DMS114 treated with DMSO at 0.1 percent for 48 hours (cell line): Measurements from ENCODE around the gene ST6GALNAC1.
"Not testable (repeated sequence)": the region's sequence is repeated elsewhere in the genome, so short reads cannot be mapped to it uniquely, and the experiment has no call there.

ENCODE experiments used
- DNase-seq: peaks from one replicate; lab custom pipeline; 2025; ENCODE audit not compliant: unreplicated experiment; lab: John Stamatoyannopoulos, UW

The ST6GALNAC1 gene

DNA sequence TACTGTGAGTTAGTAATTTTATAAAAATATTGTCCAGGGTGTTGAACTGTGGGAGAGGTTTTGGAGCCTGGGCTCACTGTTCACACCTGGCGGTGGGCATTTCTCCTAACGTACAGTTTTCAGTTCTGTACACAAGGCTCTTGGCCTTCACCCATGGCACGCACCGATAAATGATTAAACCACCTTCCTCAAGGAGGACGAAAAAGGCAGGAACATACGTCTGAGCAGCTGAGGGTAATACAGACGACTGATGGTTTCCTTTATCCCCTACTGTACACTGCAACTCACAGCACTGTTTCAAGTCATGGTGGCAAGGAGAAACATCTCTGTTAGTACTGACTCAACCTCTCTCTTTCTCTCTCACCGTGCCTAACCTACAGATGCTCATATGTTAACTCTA lies 1.4 kb upstream of the ST6GALNAC1 start:
- DNase-seq, result no peak

DNA sequence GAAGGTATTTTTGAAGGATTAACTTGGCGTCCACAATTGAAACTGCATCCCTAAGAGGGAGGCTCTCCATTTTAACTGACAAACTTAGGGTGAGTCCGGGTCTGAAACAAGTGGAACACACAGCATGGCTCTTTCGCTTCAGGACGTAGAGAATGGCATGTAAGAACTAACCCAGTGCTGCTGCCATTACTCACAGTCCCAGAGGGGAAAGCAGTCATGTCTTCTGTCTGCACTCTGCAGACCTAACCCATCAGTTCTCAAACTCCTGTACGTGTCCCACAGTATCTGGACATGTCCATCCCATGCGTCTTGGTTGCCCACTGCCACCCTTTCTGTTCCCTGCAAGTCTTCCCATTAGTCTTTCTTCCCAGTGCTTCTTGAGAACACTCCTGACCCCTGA lies 563 bp downstream of the ST6GALNAC1 start:
- no peak for DNase-seq

DNA sequence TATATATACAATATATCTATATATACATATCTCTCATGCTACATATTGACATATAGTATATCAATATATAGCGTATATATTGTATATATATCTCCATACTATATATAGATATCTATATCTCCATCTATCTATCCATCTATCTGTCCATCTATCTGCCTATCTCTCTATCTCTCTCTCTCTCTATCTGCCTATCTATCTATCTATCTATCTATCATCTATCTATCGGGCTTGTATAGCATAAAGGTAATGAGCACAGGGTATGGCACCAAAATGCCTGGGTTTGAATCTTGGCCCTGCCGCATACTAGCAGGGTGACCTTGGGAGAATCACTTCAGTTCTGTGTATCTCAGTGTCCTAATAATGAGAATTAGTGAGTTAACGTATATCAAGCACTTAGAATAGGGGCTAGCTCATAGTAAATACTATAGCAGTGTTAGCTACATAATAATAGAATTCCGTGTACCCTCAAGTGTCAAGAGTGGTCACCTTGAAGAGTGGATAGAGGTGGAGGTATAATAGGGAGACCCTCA lies 1.5 kb downstream of the ST6GALNAC1 start:
- DNase-seq, result no peak

DNA sequence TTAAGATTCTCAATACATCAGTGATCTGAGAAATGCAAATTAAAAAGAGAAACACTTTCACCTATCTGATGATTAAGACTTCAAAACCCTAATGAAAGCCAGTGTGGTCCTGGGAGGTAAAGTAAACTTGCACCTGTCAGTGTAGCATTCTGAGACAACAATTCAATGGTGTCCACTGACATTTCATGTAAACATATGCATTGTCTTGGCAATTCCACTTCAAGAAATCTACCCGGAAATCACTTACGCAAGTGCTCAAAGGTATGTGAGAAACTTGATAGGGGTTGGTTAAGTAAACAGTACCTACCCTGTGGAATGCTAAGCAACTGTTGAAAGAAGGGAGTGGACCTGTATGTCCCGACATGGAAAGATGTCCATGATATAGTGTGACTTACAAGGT lies 2.1 kb downstream of the ST6GALNAC1 start:
- DNase-seq, result no peak

DNA sequence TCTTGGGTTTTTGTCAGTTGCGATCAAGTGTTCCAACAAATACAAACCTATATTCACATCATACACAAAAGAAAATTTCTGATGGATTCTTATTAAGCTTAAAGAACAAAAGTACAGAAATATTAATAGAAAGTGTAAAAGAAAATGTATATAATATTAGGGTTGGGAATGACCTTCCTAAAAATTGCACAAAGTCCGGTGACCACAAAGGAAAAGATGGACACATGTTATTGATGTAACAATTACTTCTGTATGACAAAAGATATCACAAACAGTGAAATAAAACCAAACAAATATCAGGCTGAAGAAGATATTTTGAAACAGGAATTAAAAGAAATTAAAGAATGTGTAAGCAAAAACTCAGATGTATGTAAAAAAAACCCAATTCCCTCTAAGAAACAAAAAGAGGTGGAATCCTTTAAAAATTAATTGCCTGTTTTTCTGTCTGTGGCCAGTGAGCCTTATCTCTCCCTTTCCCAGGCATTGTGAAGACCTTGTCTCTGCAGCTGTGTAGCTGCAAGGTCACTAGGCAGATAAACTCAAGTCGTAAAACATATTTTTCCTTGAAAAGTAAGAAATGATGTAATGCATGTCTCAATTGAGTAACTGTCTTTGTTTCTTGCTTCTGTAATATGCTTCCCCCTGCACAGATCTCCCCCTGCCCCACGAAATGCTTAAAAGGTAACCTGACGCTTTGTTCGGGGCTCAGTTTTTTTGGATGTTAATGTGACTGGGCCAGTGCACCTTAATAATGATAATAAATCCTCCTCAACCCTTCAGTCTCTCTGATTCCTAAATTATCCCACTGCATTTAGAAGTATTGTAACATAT lies 2.8 kb downstream of the ST6GALNAC1 start:
- DNase-seq, result no peak

DNA sequence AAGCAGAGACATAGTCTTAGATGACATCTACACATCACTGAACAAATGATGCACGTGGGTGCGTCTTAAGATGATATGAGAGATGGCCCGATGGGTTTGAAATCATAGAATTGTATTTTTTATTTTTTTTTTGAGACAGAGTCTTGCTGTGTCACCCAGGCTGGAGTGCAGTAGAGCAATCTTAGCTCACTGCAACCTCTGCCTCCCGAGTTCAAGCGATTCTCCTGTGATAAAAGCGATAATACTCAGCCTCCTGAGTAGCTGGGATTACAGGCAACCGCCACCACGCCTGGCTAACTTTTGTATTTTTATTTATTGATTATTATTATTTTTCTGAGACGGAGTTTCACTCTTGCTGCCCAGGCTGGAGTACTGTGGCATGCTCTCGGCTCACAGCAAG lies 5.3 kb downstream of the ST6GALNAC1 start:
- DNase-seq, result no peak

DNA sequence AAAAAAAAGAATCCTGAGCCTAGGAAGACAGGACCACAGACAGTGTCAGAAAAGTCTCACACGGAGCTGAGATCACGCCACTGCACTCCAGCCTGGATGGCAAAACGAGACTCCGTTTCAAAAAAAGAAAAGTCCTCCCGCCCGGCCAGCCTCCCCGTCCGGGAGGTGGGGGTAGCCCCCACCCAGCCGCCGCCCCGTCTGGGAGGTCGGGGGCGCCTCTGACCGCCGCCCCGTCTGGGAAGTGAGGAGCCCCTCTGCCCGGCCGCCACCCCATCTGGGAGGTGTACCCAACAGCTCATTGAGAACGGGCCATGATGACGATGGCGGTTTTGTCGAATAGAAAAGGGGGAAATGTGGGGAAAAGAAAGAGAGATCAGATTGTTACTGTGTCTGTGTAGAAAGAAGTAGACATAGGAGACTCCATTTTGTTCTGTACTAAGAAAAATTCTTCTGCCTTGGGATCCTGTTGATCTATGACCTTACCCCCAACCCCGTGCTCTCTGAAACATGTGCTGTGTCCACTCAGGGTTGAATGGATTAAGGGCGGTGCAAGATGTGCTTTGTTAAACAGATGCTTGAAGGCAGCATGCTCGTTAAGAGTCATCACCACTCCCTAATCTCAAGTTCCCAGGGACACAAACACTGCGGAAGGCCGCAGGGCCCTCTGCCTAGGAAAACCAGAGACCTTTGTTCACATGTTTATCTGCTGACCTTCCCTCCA lies 6.9 kb downstream of the ST6GALNAC1 start:
- DNase-seq, result not testable (repeated sequence)

DNA sequence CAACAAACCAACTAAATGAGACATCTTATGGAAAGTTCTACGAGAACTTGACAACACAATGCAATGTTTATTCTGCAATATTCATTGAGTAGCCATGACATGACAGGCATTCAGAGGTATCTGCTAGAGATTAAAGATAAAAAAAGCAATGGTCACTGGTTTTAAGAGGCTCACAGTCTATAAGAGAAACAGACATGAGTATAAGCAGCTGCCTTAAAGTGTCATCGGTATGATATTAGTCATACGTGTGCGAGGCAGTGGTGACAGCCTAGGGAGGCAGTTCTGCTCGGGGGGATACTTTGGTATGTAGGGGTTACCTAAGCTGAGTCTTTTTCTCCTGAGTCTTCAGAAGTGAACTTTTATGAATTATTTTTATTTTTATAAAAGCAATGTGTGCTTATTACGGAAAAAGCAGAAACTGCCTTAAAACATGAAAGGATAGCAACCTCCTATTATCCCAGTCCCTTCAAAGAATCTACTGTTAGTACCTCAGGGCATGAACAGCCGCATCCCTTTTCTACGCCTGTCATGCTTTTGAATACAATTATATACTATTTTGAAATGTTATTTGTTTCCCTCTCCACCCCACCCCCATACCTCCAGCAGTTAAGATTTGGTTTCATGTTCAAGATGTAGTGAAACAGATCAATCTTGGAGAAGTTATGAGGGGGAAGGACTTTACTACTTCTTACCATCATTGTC lies 7.7 kb downstream of the ST6GALNAC1 start:
- no peak for DNase-seq

DNA sequence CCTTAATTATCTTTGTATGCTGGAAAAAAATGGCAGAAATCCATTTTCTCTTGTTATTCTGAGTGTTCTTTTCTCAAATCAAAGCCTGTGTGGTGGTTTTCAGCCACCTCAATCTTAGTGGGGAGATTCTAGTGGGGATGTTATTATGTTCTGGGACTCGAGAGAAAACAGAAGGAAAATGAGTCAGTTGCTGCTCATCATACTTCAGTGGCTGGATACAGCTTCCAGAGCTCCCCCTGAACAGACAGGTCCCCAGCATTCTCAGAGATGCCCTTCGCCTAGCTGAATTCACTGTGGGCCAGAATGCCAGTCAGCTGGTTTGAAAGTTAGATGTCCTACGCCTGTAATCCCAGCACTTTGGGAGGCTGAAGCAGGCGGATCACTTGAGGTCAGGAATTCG lies 8.5 kb downstream of the ST6GALNAC1 start:
- no peak for DNase-seq

DNA sequence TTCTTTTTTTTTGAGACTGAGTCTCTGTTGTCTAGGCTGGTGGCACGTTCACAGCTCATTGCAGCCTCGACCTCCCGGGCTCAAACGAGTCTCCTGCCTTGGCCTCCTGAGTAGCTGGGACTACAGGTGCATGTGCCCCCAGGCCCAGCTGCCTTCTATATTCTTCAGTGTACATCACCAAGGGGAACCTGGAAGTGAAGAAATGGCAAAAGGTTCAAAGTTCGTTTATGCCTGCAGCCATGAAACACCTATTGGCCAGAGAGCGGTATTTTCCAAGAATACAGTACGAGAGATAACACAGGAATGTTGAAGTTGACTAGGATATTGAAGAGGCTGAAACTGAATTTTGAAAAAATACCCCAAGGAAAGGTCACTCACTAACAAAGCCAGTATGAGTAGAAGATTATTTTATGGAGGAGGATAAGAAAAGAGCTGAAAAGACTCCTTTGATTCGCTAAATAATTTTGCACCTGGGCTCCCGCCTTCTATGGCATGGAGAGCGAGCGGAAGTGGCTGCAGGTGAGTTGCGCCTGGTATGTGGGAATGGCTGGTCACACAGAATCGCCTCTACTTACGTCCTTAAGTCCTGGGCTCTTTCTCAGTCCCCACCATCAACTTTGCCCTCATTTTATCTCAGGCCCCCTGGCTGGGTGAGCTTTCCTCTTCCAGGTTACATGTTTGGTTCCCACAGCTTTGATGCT lies 9.8 kb downstream of the ST6GALNAC1 start:
- DNase-seq, result no peak

DNA sequence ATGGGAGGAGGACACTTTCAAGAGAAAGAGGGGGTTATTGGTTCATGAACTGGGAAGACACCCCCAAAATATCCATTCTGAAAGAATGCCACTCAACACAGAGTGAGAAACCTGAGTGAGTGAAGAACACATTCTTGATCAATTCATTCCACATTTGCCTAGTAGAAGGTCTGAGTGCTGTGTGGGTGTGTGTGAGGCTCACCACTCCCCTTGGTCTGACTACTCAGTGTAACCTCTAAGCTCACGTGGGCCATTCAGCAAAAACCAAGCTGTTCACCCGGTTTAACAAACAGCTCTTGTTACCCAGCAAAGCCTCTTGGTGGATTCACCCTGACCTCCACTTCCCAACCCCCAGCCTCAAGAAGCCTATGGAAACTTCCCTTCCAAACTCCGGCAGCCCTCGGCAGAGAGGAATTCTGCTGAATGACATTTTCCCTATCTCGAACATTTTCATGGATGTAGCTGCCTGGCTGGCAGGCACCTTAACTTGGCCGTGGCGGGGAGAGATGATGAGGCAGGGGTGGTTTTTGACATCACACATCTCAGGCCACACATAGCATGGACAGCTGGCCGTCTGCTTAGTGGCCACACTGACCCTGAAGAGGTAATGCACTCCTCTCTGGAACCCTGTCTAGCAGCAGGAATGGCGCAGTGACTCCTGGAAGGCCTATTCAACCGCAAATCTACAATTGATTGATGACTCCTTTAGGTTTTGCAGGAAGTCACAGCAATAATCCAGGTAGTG lies 11.6 kb downstream of the ST6GALNAC1 start:
- no peak for DNase-seq

DNA sequence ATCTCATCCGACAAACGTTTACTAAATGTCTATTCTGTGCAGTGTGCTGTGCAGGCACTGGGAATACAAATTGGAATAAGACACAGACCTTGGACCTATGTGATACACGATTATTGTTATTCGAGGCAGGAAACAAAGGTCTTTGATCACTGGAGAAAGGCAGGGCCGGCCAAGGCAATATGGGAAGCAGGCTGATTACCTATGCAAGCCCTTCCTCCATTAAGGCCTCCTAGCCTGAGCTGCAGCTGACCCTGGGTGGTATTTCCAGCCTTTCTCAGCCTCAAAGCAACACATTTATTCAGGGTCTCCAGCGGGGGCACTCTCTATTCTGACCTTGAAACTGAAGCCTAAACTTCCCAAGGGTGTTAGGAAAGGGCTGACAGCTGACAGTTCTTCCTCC lies 13.4 kb downstream of the ST6GALNAC1 start:
- no peak for DNase-seq

DNA sequence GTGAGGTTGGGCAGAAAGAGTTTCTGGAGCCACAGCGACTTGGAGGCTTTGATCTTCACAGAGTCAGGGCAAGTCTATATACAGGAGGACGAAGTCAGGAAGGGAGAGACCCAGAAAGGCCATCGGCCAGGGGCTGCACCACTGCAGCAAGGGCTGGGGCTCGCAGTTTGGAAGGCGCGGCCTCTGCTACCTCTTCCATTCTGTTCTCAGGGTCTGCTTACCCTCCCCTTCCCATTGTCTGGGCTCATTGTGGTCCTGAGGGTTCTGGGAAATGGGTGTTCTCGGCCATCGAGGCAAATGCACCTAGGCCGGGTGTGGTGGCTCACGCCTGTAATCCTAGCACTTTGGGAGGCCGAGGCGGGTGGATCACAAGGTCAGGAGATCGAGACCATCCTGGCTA lies 16.0 kb downstream of the ST6GALNAC1 start:
- no peak for DNase-seq

DNA sequence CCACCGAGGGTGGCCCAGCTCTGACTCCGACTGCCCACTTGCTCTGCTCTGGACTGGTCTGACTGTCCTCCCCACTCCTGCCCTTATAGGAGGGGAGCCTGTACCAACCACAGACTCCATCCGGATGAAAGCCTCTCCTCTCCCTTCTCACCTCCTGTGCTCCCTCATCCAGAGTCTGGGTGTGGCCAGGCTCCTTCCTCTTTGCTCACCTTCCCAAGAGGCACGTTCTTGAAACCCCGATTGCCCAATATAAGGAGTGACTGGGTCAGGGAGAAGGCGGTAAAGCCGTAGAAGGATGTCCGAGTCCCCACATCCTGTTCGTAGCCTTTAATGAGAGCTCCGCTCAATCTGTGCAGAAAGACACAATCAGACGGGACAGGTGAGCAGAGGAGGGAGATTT lies 17.1 kb downstream of the ST6GALNAC1 start:
- DNase-seq, result no peak

DNA sequence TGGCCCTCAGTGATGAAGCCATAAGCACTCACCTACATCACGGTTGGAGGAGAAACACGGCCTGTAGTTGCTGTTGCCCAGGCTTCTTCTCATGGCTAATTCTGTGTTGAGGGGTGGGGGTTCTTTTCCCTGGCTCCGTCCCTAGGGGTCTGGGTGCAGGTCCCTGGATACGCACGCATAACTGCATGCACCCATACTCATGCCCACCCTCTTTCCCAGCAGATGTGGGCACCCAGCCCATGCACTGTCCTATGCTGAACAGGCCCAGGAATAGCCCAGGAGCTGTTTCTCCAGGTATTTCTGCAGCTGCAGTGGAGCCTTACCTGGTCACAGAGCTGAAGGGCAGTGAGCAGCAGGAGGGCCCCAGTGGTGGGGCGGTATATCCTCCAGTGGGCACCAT lies 18.1 kb downstream of the ST6GALNAC1 start:
- DNase-seq, result no peak

DNA sequence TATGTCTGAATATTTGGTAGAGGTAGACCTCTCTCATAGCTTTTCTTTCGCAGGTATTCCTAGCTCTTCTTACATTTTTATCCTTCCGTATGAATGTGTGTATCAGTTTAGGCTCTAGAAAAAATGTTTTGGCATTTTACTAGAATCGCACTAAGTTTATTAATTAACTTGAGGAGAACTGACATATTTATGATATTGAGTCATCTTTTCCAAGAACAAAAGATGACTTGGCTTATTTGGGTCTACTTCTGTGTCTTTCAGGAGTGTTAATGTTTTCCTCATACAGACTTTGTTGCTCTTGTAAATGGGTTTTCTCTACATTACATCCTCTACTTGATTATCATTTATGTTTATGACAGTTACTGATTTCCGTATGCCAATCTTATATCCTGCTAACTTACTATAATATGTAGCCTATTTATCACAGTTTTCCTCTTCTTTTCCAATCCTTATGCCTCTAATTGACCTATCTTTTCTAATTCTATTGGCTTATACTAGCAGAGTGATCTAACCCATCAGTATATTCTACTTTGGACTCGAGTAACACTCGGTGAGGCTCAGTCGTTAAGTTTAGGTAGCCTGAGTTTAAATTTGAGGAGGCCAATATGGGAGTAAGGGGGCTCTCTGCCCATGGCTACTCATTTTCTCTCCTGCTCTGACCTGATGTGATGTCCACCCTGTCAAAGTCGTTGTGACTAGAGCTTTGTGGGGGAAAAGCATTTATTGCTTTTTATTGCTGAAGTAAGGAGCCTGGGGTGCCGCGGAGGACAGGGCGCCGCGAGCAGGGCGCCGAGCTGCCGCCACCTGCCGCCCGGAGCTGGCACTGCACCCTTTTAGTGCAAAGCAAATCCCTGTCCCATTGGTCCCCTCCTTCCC lies 20.0 kb downstream of the ST6GALNAC1 start:
- DNase-seq, result peak; percentile 39

DNA sequence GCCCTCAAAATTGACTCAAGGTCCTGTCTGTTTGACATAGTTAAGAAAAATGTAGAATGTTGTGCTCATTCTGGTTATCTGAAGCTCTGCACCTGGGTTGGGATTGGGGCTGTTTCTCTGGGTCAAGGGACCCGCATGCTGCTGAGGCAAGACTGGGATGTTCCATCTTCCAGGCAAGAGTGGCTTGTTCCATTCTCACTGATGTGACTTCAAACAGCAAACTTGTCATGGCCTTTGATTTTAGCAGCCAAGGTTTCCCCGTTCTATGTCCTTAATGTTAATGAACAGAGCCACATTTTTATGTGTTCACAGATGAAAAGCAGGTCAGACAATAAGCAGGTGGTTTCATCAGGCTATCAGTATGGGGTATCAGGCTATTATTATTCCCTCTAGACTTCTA lies 25.7 kb downstream of the ST6GALNAC1 start:
- DNase-seq, result no peak

DNA sequence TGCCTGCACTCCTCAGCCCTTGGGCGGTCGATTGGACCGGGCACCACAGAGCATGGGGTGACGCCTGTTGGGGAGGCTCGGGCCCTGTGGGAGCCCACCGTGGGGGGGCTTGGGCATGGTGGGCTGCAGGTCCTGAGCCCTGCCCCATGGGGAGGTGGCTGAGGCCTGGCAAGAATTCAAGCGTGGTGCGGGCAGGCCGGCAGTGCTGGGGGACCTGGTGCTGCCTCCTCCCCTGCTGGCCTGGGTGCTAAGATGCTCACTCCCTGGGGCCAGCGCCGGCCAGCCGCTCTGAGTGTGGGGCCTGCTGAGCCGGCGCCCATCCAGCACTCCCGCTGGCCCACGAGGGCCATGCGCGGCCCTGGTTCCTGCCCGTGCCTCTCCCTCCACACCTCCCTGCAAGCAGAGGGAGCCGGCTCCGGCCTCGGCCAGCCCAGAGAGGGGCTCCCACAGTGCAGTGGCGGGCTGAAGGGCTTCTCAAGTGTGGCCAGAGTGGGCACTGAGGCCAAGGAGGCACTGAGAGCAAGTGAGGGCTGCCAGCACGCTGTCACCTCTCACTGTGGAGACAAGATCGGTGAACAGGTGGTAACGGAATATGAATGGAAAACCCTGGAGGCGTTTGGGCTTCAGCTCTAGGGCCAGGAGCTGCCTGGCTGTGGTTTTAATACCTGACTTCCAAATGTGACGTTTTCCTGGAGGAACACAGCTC lies 28.5 kb downstream of the ST6GALNAC1 start:
- no peak for DNase-seq
